ENCODE results near the gene ZP1.

GRCh38 chr11:60906132-60906972, 39.0 kb downstream of the ZP1 start, which contains the start of gene PRPF19:
- no peak for TF ChIP-seq CTCF (IDR thresholded peaks at IDR 0.05)
- peak; percentile 74 for TF ChIP-seq POLR2A (IDR thresholded peaks at IDR 0.05)

All from Peyer's patch (tissue), 4 donors.